GM18870 (cell line): ENCODE data around the gene PRDX1.
"Not testable (repeated sequence)": the region's sequence is repeated elsewhere in the genome, so short reads cannot be mapped to it uniquely, and the experiment has no call there.

Experiments used
- ATAC-seq: cut with Tn5 transposase; IDR thresholded peaks from one replicate; pipeline ENCODE4 v1.9.1; 2021; ENCODE audit warnings: moderate library complexity; ENCODE audit not compliant: unreplicated experiment

The PRDX1 gene

GRCh38 chr1:45467353-45467752, 54.3 kb downstream of the PRDX1 start:
- not testable (repeated sequence) for ATAC-seq

- ATAC-seq, result no peak
Observed at GRCh38 chr1:45465277-45465676, 56.4 kb downstream of the PRDX1 start.
